ENCODE measurements around the gene IAH1.

Gene IAH1, protein sequence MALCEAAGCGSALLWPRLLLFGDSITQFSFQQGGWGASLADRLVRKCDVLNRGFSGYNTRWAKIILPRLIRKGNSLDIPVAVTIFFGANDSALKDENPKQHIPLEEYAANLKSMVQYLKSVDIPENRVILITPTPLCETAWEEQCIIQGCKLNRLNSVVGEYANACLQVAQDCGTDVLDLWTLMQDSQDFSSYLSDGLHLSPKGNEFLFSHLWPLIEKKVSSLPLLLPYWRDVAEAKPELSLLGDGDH

DNA sequence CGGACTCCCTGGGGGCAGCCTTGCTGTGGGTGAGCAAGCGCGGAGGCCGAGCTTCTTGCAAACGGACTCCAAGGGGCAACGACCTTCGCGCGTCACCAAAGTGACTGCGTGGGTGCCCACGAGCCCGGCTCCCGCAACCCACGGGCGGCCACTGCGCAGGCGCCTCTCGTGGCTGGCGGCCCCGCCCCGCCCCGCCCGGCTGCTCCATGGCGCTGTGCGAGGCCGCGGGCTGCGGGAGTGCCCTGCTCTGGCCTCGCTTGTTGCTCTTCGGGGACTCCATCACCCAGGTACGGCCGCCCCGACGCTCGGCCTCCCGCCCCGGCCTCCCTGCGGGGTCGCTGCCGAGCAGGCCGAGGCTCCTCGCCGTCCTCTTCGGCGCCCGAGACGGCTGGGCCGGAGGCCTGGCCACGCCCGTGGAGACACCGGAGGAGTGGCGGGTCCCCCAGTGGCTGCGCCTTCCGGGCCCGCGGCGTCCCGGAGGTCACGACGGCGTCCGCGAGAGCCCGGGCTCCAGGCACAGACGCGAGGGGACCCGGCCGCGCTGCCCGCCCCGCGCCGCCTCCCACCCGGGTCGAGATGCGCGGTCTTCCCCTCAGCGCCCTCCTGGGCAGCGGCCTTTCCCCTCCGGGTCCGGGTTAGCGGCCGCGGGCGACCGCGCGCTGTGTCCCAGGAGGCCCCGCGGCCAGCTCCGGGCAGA lies at the start of gene IAH1:
TSS of gene IAH1 (plus strand) at position 191 of the 697 bp plus-strand sequence. CDS start at position 207, 16 bp downstream.
- peak; percentile 20 for DNase-seq (ENCODE audit: low read depth)

DNA sequence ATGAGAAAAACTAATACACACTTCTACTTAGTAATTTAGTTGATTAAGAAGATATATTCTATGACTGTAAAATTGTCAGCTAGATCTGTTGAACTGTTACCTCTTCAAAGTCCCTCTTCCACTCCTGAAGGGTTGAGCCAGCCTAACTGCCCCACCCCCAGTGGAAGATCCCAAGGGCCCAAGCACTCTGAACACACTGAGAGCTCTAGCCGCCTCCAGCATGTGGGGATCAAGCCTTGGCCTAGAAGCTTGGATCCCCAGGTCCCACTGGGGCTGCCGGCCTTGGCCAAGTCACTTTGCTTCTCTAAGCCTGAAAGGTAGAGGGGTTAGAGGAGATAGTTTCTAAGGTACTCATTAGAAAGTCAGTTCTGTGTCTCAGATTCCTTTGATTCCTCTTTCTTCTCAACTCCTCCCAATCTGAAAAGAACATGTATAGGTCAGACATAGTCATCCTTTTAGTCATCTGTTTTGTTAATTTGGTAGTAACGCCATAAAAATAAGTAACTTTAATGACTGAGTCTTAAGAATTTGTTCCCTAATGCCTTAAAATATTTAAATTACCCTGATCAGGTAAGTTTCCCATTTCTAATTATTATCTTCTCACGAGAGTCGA lies 45.3 kb upstream of the IAH1 start:
- DNase-seq (ENCODE audit: low read depth) = no peak

DNA sequence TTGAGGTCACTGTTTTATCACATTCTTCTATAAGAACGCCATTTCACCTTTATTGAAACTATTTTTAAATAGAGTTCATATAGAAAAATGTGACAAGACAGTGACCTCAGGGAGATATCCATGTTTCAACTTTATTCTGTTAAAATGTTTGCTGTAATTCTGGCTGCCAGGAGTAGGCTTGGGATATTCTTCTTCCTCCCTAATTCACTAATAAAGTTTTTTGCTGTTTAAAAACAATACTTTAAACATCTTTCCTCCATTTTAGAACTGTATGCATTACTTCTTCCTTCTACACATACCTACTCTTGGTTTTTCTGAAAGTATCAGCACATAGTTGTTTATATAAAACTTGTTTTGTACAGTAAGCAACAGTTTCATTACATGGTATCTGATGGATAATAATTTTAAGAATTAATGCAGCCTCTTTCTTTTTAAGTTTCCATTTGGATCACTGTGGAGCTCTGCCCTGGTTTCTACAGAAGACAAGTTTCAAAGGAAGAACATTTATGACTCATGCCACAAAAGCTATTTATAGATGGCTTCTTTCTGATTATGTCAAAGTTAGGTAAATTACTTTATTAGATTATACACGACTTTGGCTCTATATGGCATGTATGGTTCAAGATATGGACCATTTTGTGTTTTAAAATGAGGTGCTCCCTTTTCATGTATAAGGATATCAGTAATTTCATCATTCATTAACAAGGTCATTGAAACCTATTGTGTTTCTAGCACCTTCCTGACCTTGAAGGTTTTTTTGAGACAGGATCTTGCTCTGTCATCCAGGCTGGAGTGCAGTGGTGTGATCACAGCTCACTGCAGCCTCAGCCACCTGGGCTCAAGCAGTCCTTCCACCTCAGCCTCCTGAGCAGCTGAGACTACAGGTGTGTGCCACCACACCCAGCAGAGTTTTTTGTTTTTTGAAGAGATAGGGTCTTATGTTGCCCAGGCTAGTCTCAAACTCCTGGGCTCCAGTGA lies 43.7 kb upstream of the IAH1 start:
- no peak for DNase-seq (ENCODE audit: low read depth)

DNA sequence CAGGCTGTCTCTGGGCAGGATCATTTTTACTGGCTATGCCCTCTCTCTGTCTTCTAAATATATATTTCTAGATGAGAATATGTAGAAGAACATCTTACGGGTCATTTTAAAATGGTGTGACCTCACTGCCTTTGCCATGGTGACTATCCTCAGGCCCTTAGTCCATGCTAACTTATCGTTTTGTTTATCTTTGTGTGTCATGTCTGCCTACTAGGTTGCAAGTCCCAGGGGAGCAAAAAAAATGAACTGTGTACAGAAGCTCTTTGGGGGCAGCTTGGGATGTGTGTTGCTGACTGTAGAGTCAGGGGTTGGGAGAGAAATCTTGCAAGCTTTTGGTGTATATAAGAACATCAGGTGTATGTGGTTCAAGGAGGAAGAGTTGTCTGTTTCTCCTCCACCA lies 39.9 kb upstream of the IAH1 start:
- DNase-seq (ENCODE audit: low read depth) = no peak

DNA sequence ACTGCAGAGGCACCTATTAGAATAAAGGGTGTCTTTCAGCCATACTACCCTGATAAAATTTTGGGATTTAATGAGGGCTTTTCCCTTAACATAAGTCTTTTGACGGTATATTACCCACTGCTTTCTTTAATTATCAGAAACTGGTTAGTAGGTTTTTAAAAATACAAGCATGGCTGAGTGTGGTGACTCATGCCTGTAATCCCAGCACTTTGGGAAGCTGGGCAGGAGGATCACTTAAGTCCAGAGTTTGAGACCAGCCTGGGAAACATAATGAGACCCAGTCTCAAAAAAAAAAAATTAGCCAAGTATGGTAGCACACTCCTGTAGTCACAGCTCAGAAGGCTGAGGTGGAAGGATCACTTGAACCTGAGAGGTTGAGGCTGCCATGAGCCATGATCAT lies 34.8 kb upstream of the IAH1 start:
- peak; percentile 16 for DNase-seq (ENCODE audit: low read depth)

DNA sequence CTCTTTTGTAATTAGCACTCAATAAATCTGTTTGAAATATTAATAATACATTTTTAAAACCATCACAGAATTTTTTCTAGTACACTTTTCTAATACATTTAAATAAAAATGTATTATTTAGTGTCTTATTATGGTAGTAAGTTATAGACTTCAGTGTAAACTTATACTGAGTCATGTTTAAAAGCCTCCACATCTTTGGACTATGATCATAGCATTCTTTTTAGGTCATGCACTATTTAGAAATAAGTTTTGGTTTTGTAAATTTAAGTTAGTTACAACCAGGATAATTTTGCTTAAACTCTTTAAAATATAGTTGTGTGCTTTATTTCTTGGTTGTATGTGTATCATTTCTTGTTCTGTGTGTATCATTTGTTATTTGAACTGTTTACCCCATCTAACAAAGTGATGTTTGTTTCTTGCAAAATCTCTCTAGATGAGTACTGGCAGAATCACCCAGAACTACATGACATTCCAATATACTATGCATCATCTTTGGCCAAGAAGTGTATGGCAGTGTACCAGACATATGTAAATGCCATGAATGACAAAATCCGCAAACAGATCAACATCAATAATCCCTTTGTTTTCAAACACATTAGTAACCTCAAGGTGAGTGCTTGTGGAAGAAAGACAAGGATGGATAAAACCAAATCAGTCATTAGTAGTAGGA lies 34.2 kb upstream of the IAH1 start:
- DNase-seq (ENCODE audit: low read depth) = peak; percentile 72

DNA sequence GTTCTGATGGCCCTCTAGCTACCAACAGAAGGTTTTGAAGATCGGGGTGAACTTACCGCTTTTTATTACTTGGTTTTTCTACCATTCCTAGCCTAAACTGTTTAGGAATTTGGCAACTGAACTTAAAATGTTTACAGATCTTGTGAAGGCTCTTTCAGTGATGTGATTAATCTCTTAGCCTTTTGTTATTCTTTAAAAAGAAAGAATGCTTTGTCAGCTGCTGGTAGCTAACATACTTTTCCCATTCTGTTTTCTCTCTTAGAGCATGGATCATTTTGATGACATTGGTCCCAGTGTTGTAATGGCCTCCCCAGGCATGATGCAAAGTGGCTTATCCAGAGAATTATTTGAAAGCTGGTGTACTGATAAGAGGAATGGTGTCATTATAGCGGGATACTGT lies 32.8 kb upstream of the IAH1 start:
- DNase-seq (ENCODE audit: low read depth) = no peak

DNA sequence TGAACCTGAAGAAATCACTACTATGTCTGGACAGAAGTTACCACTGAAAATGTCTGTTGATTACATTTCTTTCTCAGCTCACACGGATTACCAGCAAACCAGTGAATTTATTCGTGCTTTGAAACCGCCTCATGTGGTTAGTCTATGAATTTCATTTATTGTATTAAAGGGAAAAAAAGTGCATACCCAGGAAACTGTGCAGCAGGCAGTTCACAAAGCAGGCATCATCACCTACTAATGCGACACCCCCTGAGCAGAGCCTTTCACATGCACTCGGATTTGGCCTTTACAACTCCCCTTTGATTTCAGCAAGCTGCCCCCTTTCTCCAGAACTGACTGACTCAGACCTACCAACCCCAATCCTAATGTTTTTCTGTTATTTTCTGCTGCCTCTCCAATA lies 30.8 kb upstream of the IAH1 start:
- no peak for DNase-seq (ENCODE audit: low read depth)

DNA sequence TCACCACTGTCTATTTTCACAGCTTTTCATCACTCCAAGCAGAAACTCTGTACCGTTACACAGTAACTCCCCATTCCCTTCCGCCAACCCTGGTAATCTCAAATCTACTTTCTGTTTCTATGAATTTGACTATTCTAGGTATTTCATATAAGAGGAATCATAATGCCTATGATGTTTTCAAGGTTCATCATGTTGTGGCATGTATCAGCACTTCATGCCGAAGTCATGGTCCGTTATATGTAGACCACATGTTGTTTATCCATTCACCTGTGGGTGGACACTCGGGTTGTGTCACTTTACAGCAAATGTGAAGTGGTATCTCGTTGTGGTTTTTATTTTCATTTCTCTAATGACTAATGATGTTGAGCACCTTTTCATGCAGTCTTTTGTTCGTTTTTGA lies 29.3 kb upstream of the IAH1 start:
- no peak for DNase-seq (ENCODE audit: low read depth)

DNA sequence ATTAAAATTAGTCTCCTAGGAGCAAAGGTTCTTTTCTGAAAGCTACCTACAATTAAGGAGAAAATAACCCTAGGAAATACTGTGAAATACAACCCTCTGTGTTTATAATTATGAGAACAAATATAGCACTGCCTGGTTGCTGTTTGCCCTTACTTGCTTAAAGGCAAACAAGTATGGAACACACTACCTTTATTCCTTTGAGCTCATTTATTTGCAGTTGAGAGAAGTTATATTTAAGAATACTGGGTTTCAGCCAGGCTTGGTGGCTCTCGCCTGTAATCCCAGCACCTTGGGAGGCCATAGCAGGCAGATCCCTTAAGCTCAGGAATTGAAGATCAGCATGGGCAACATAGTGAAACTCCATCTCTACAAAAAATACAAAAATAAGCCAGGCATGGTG lies 23.1 kb upstream of the IAH1 start:
- no peak for DNase-seq (ENCODE audit: low read depth)

DNA sequence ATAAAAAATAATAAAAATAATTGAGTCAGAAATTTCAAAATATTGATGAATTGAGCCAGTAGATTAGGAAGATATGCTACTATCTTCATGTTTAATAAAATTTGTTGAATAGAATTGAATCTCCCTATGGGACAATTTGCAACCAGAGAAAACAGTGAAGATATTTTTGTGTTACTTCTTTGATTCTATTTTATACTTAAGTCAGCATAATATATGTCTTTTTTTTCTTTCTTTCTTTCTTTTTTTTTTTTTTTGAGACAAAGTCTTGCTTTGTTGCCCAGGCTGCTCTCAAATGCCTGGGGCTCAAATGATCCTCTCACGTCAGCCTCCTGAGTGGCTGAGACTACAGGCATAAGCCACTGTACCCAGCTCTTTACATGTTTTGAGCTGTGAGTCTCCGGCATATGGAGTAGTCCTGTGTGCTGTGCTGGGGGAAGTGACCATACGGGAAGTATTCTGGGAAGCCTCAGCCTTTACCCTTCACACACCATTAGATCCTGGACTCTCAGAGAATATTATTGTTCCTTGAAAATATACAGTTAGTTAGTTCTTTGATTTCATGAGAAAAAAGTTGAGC lies 13.8 kb upstream of the IAH1 start:
- no peak for DNase-seq (ENCODE audit: low read depth)

DNA sequence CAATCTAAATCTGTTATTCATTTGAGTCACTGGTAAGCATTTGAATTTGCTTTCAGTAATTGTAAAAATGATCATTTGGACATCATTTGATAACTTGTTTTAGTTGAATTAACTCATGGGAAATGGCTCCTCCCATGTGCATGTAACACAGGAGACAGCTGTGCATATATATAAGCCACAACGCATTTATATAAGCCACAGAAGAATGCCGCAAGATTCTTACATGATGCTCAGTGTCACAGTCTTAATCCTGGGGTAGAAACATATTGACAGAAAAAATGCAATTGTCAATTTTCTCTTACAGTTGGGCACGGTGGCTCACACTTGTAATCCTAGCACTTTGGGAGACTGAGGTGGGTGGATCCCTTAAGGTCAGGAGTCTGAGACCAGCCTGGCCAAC lies 13.3 kb upstream of the IAH1 start:
- no peak for DNase-seq (ENCODE audit: low read depth)

DNA sequence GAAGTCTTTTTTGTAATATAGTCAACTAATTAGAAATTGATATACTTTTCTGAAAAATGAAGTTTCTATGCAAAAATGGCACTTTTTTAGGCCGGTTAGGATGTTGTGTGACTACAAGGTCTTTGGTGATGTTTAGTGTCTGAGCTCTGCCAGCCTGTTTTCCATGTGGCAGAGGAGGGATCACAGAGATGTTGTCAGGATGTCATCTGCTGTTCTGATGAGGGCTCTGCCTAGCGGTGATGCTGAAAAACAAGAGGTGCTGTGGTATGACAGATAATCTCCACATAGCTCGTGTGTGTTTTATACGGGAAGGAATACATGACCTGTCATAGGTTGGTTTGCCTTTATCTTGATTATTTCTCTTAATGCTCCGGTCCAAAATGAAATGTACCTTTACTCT lies 12.0 kb upstream of the IAH1 start:
- DNase-seq (ENCODE audit: low read depth) = no peak

DNA sequence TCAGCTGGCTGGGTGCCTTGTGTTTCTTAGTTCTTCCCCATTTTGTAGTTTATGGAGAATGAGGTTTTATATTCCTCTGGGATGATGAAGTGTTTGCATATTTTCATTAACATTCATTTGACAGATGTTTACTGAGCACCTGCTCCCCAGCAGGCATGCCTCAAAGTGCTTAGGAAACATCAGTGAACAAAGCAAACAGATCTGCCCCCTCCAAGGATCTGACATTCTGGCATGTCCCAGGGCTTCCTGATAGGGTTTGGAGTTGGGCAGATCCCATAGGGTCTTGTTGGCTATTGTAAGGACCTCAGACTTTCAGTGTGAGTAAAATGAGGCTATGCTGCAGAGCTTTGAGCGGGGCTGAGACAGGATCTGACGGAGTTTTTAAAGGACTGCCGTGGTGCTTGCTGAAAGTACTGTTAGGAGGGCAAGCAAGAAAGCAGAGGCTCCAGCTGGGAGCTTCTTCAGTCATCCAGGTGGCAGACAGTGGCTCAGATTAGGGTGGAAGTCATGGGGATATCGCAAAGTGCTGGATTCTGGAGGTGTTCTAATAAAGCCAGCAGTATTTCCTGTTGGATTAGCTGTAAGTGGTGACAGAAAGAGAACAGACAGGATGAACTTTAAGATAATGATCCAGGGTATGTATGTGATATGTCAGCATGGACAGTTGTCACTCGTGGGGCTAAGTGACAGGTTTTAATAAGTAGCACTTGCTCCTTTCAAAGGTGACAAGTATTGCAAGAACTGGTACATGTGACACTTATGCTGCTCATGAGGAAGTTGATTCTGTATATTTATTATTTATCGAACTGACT lies 11.3 kb upstream of the IAH1 start:
- DNase-seq (ENCODE audit: low read depth) = no peak

DNA sequence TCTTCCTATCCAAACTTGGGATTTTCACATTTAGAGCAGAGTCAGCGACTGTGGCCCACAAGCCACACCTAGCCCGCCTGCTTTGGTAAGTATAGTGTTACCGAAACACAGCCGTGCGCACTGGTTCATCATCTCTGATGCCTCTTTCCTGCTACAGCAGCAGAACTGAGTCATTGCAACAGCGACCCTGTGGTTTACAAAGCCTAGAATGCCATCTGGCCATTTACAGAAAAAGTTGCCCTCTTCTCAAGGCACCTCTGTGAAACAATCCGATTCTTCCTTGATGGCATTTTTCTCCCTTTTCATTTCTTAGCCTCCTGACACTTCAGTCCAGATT lies 10.7 kb upstream of the IAH1 start:
- peak; percentile 29 for DNase-seq (ENCODE audit: low read depth)

DNA sequence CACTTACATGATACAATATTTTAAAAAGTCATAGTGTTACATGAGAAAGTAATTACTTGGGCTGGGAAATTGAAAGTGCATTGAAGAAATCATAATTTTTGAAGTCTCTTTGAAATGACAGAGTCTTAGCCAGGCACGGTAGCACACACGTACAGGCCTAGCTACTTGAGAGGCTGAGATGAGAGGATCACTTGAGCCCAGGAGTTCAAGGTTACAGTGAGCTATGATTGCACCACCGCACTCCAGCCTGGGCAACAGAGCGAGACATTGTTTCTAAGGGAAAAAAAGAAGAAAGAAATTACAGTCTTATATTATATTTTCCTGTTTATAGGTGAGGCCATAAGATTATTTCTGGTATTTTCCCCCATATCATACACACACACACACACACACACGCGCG lies 9.2 kb upstream of the IAH1 start:
- no peak for DNase-seq (ENCODE audit: low read depth)

DNA sequence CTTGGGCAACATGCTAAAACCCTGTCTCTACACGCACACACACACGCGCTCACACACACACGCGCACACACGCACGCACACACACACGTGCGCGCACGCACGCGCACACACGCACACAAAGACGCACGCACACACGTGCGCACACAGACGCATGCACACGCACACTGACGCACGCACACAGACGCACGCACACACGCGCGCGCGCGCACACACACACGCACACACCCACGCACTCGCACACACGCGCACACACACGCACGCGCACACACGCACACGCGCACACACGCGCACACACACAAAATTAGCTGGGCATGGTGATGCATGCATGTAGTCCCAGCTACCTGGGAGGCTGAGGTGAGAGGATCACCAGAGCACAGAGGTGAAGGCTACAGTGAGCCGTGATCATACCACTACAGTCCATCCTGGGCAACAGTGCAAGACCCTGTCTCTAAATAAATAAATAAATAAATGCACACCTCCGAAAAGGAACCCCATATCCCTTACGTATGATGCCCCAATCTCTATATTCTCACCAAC lies 8.1 kb upstream of the IAH1 start:
- DNase-seq (ENCODE audit: low read depth) = no peak

DNA sequence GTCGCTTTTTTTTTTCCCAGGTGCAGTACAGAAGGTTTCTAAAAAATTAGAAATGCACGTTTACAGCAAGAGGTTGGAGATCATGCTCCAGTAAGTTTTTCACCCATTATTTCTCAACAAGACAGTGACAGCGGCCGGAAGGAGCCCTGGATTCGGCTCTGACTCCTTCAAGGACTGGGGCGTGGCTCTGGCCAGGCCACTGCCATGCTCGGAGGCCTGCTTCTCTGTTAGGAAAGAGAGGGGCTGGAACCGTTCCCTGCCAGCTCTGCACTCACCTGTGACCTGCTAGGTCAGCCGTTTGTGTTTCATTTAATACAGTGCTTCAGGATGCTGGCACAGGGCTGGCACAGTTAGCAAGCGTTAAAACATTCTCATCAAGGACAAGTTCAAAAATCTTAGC lies 6.7 kb upstream of the IAH1 start:
- DNase-seq (ENCODE audit: low read depth) = no peak

DNA sequence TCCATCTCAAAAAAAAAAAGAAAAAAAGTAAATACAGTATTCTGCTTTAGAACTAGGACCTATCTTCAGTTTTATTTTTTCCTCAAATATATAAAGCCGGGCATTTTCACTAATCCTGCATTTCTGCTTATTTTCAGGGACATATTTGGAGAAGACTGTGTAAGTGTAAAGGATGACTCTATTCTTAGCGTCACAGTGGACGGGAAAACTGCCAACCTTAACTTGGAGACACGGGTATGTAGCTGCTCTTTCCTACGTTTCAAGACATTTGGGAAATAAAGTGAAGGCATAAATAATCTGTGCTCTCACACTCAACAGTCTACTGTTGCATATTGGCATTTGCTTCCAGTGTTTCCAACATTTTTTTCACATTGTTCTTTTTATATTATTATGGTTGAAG lies 3.1 kb upstream of the IAH1 start:
- no peak for DNase-seq (ENCODE audit: low read depth)

DNA sequence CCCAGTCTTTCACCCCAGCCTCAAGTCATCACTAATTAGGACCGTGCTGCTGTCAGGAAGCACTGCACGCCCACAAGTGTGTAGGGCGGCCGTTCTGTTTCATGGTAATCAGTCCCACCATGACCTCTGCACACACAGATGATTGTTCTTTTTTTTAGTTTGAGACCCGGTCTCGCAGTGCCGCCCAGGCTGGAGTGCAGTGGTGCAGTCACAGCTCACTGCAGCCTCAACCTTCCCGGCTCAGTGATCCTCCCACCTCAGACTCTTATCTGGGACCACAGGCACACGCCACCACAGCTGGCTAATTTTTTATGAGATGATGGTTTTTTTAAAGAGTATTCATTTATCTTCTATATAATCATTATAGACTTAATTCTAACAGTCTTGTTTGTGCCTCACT lies 1.8 kb upstream of the IAH1 start:
- no peak for DNase-seq (ENCODE audit: low read depth)

Data from amniotic epithelial cell (primary cell).